Large intestine (tissue), 12 donors: ENCODE data around the gene TAF8. TPM values are rescaled to one million over a fixed set of nuclear protein-coding genes. Genes with fewer than 3 reads are reported as not detected.
"Not testable (repeated sequence)": the region's sequence is repeated elsewhere in the genome, so short reads cannot be mapped to it uniquely, and the experiment has no call there.

Experiments used
- DNase-seq, 2 donors: peaks; one replicate each; pipeline versions ENCODE4 v3.0.0 to v3.0.0-alpha.2; 2013
- H3K27ac ChIP-seq: one replicate; pipeline ENCODE4 v1.5.1; 2013; ENCODE audit warnings: low read length
- H3K27me3 ChIP-seq: 2 replicates; pipeline ENCODE4 v1.6.1; 2013; ENCODE audit warnings: low read length; ENCODE audit not compliant: control insufficient read depth, insufficient read depth
- H3K36me3 ChIP-seq: 2 replicates; pipeline ENCODE4 v1.6.1; 2013; ENCODE audit warnings: low read length; ENCODE audit not compliant: control insufficient read depth, insufficient read depth
- H3K4me1 ChIP-seq: one replicate; pipeline ENCODE4 v1.6.1; 2013; ENCODE audit warnings: low read length; ENCODE audit not compliant: control insufficient read depth, insufficient read depth
- H3K4me3 ChIP-seq: one replicate; pipeline ENCODE4 v1.5.1; 2013; ENCODE audit warnings: low read length
- H3K9me3 ChIP-seq: one replicate; pipeline ENCODE4 v1.6.1; 2013; ENCODE audit warnings: mild to moderate bottlenecking, low read depth, low read length, moderate library complexity; ENCODE audit not compliant: control insufficient read depth
- WGBS: methylation state at CpG from one replicate; pipeline ENCODE4 v1.1.5; 2013; ENCODE audit warnings: low lambda C conversion rate; ENCODE audit not compliant: insufficient coverage; 5-methylcytosine and 5-hydroxymethylcytosine counted together
- long read RNA-seq, 11 donors: transcript quantifications; one replicate each; lab custom pipeline, GENCODE V29; 2026
- polyA plus RNA-seq: library from polyadenylated mRNA; unstranded; fragments of 120-200 nt; gene quantifications from one replicate; pipeline ENCODE4 v1.2.1, GENCODE V29; 2013

Gene TAF8
- polyA plus RNA-seq = 32.7 TPM
- long read RNA-seq, donor 1, partial matches to known transcripts = 0 of 2 reads
- long read RNA-seq, donor 1, other reads (novel, unspliced or antisense) = 0 of 2 reads
- long read RNA-seq, donor 2, full-length matches to known transcripts = 5 of 36 reads
- long read RNA-seq, donor 2, partial matches to known transcripts = 31 of 36 reads
- long read RNA-seq, donor 2, other reads (novel, unspliced or antisense) = 0 of 36 reads
- long read RNA-seq, donor 3, full-length matches to known transcripts = 8 of 48 reads
- long read RNA-seq, donor 3, partial matches to known transcripts = 40 of 48 reads
- long read RNA-seq, donor 3, other reads (novel, unspliced or antisense) = 0 of 48 reads
- long read RNA-seq, donor 4 = 0 reads
- long read RNA-seq, donor 5, partial matches to known transcripts = 0 of 1 reads
- long read RNA-seq, donor 5, other reads (novel, unspliced or antisense) = 0 of 1 reads
- long read RNA-seq, donor 6, partial matches to known transcripts = 0 of 3 reads
- long read RNA-seq, donor 6, other reads (novel, unspliced or antisense) = 0 of 3 reads
- long read RNA-seq, donor 7 = 0 reads
- long read RNA-seq, donor 8, full-length matches to known transcripts = 10 of 63 reads
- long read RNA-seq, donor 8, partial matches to known transcripts = 26 of 63 reads
- long read RNA-seq, donor 8, other reads (novel, unspliced or antisense) = 27 of 63 reads
- long read RNA-seq, donor 9, partial matches to known transcripts = 11 of 15 reads
- long read RNA-seq, donor 9, other reads (novel, unspliced or antisense) = 0 of 15 reads
- long read RNA-seq, donor 10, full-length matches to known transcripts = 8 of 51 reads
- long read RNA-seq, donor 10, partial matches to known transcripts = 43 of 51 reads
- long read RNA-seq, donor 10, other reads (novel, unspliced or antisense) = 0 of 51 reads
- long read RNA-seq, donor 11, full-length matches to known transcripts = 4 of 45 reads
- long read RNA-seq, donor 11, partial matches to known transcripts = 25 of 45 reads
- long read RNA-seq, donor 11, other reads (novel, unspliced or antisense) = 16 of 45 reads

- Histone ChIP-seq H3K27ac (peak within 1 kb of the TSS; percentile 94), H3K9me3 (no peaks in the 10 kb centered on the region), H3K27me3 (no peaks in the 10 kb centered on the region), H3K4me3 (peak within 1 kb of the TSS; percentile 90), H3K4me1 (peaks cover 42% of the 10 kb centered on the region), H3K36me3 (peaks cover 12% of the 10 kb centered on the region)
- peak; percentile 86 to 97 for DNase-seq
- WGBS = 0% methylated on average over 3 of the region's 59 CpGs
Observed at GRCh38 chr6:42050297-42051267, at the start of gene TAF8. TSS of gene TAF8 (plus strand) at chr6:42050524. CDS start at chr6:42050542, 18 bp downstream.

GRCh38 chr6:42001506-42001905 lies 48.8 kb upstream of the TAF8 start:
- Histone ChIP-seq H3K27ac (no peak overlapping the region), H3K4me3 (no peak overlapping the region), H3K9me3 (no peaks in the 10 kb centered on the region), H3K27me3 (no peaks in the 10 kb centered on the region), H3K36me3 (no peaks in the 10 kb centered on the region), H3K4me1 (peaks cover 12% of the 10 kb centered on the region)
- WGBS = 83% methylated on average over 1 of the region's 6 CpGs
- no peak for DNase-seq

- not testable (repeated sequence) for H3K36me3 ChIP-seq, H3K4me1 ChIP-seq, H3K27ac ChIP-seq, H3K9me3 ChIP-seq, DNase-seq, H3K27me3 ChIP-seq, H3K4me3 ChIP-seq
- no CpG with 5 or more reads among the region's 1 CpG for WGBS
Observed at GRCh38 chr6:42003658-42004057, 46.7 kb upstream of the TAF8 start.

- Histone ChIP-seq H3K27me3 (no peaks in the 10 kb centered on the region), H3K36me3 (no peaks in the 10 kb centered on the region), H3K4me1 (peaks cover 10% of the 10 kb centered on the region), H3K4me3 (no peak overlapping the region), H3K9me3 (no peaks in the 10 kb centered on the region), H3K27ac (no peak overlapping the region)
- peak in 1 of 2 donors; percentile 24 for DNase-seq
- WGBS = 78% methylated on average over 3 of the region's 15 CpGs
Observed at GRCh38 chr6:42007286-42008137, 42.8 kb upstream of the TAF8 start.

- H3K4me1 ChIP-seq, H3K4me3 ChIP-seq, DNase-seq, H3K27me3 ChIP-seq, H3K27ac ChIP-seq, H3K36me3 ChIP-seq, H3K9me3 ChIP-seq: not testable (repeated sequence)
- WGBS = no CpG with 5 or more reads among the region's 8 CpGs
Observed at GRCh38 chr6:42008138-42008528, 42.2 kb upstream of the TAF8 start.

GRCh38 chr6:42009844-42010184 lies 40.5 kb upstream of the TAF8 start:
- no peak for DNase-seq
- no peak overlapping the region for H3K4me3 ChIP-seq
- no peaks in the 10 kb centered on the region for H3K27me3 ChIP-seq
- no peak overlapping the region for H3K27ac ChIP-seq
- H3K4me1 ChIP-seq = peaks cover 10% of the 10 kb centered on the region
- H3K9me3 ChIP-seq = no peaks in the 10 kb centered on the region
- no peaks in the 10 kb centered on the region for H3K36me3 ChIP-seq

- no peaks in the 10 kb centered on the region for H3K36me3 ChIP-seq
- no CpG with 5 or more reads among the region's 11 CpGs for WGBS
- peaks cover 7% of the 10 kb centered on the region for H3K4me1 ChIP-seq
- no peak overlapping the region for H3K4me3 ChIP-seq
- no peaks in the 10 kb centered on the region for H3K27me3 ChIP-seq
- peak in 1 of 2 donors; percentile 60 for DNase-seq
- no peak overlapping the region for H3K27ac ChIP-seq
- H3K9me3 ChIP-seq = no peaks in the 10 kb centered on the region
Observed at GRCh38 chr6:42010185-42010891, 40.0 kb upstream of the TAF8 start.

GRCh38 chr6:42010909-42011308 lies 39.4 kb upstream of the TAF8 start:
- WGBS = 80% methylated on average over 1 of the region's 1 CpG
- peaks cover 7% of the 10 kb centered on the region for H3K4me1 ChIP-seq

More at GRCh38 chr6:42010909-42011308, 39.4 kb upstream of the TAF8 start:
- no peak for DNase-seq
- H3K27ac ChIP-seq = no peak overlapping the region
- no peak overlapping the region for H3K4me3 ChIP-seq
- H3K36me3 ChIP-seq = no peaks in the 10 kb centered on the region
- no peaks in the 10 kb centered on the region for H3K27me3 ChIP-seq
- H3K9me3 ChIP-seq = no peaks in the 10 kb centered on the region
